WTC11 (cell line): ENCODE results near the gene ZFPM1. TPM values are rescaled to one million over a fixed set of nuclear protein-coding genes. Genes with fewer than 3 reads are reported as not detected.

Source experiments
- ATAC-seq: fragments of 200-7000 bp; cut with Tn5 transposase; 2 replicates; pipeline ENCODE4 v1.10.0; 2021; ENCODE audit warnings: mild to moderate bottlenecking, moderate library complexity
- CTCF ChIA-PET: fragments of 300-600 bp; sonication (Branson Sonifier 250); formaldehyde crosslinking; loops from one replicate; lab custom pipeline; 2021; ENCODE audit warnings: antibody characterized with exemption; lab: Charles Lee
- POLR2A ChIA-PET: fragments of 350-600 bp; sonication (Branson Sonifier 250); formaldehyde crosslinking; loops from one replicate; lab custom pipeline; 2021; ENCODE audit warnings: antibody characterized with exemption; lab: Charles Lee
- DNase-seq: peaks from one replicate; pipeline ENCODE4 v3.0.0; 2021; ENCODE audit warnings: low spot score
- H3K27ac Mint-ChIP-seq: 2 replicates; pipeline ENCODE4 v1.8.0; 2021; ENCODE audit warnings: mixed read lengths
- H3K27me3 Mint-ChIP-seq: 2 replicates; pipeline ENCODE4 v1.8.0; 2021; ENCODE audit warnings: low read depth, mild to moderate bottlenecking, moderate library complexity, mixed read lengths
- H3K36me3 Mint-ChIP-seq: 2 replicates; pipeline ENCODE4 v1.8.0; 2021; ENCODE audit warnings: mixed read lengths
- H3K4me1 Mint-ChIP-seq: 2 replicates; pipeline ENCODE4 v1.8.0; 2022; ENCODE audit warnings: mixed read lengths
- H3K4me3 Mint-ChIP-seq: 2 replicates; pipeline ENCODE4 v1.8.0; 2021; ENCODE audit warnings: mild to moderate bottlenecking, moderate library complexity, mixed read lengths
- H3K9me3 Mint-ChIP-seq: 2 replicates; pipeline ENCODE4 v1.8.0; 2021; ENCODE audit warnings: mixed read lengths
- ATF3 ChIP-seq: sonication (generic); formaldehyde crosslinking; conservative IDR thresholded peaks from 2 replicates; pipeline ENCODE4 v1.8.1; 2022; ENCODE audit warnings: mild to moderate bottlenecking, missing genetic modification reagents
- CBFB ChIP-seq: sonication (generic); formaldehyde crosslinking; IDR thresholded peaks from 2 replicates; pipeline ENCODE4 v1.8.1; 2022; ENCODE audit warnings: mild to moderate bottlenecking, low read depth, missing genetic modification reagents
- CTCF ChIP-seq: fragments of 200-600 bp; IDR thresholded peaks from 2 replicates; pipeline ENCODE4 v1.8.0; 2022; ENCODE audit warnings: antibody characterized with exemption
- EMX1 ChIP-seq: fragments of 250-450 bp; sonication (Bioruptor Pico); IDR thresholded peaks from 2 replicates; pipeline ENCODE4 v1.8.0; 2021; ENCODE audit warnings: mild to moderate bottlenecking
- ERG ChIP-seq: fragments of 250-450 bp; sonication (Bioruptor Pico); IDR thresholded peaks from 2 replicates; pipeline ENCODE4 v1.8.0; 2021; ENCODE audit warnings: mild to moderate bottlenecking
- FOXP1 ChIP-seq: sonication (generic); formaldehyde crosslinking; IDR thresholded peaks from 2 replicates; pipeline ENCODE4 v1.8.0; 2022; ENCODE audit warnings: missing genetic modification reagents, mild to moderate bottlenecking, moderate library complexity, borderline replicate concordance
- HMGA2 ChIP-seq: fragments of 250-450 bp; sonication (Bioruptor Pico); IDR thresholded peaks from 2 replicates; pipeline ENCODE4 v1.4.0; 2021; ENCODE audit warnings: mild to moderate bottlenecking, moderate library complexity
- IRF2 ChIP-seq: sonication (generic); formaldehyde crosslinking; IDR thresholded peaks from 2 replicates; pipeline ENCODE4 v1.8.0; 2022; ENCODE audit warnings: low read depth, missing genetic modification reagents, borderline replicate concordance
- NFYB ChIP-seq: sonication (generic); formaldehyde crosslinking; conservative IDR thresholded peaks from 2 replicates; pipeline ENCODE4 v1.8.0; 2022; ENCODE audit warnings: low read depth, missing genetic modification reagents
- NR2C2 ChIP-seq: sonication (generic); formaldehyde crosslinking; IDR thresholded peaks from 2 replicates; pipeline ENCODE4 v1.8.0; 2022; ENCODE audit warnings: mild to moderate bottlenecking, missing genetic modification reagents
- NR3C1 ChIP-seq: sonication (generic); formaldehyde crosslinking; conservative IDR thresholded peaks from 2 replicates; pipeline ENCODE4 v1.8.1; 2023; ENCODE audit warnings: low read depth, mild to moderate bottlenecking, missing genetic modification reagents
- PRRX2 ChIP-seq: fragments of 250-450 bp; sonication (Bioruptor Pico); IDR thresholded peaks from 2 replicates; pipeline ENCODE4 v1.8.0; 2021; ENCODE audit warnings: mild to moderate bottlenecking
- SMAD3 ChIP-seq: sonication (generic); formaldehyde crosslinking; IDR thresholded peaks from 2 replicates; pipeline ENCODE4 v1.8.0; 2022; ENCODE audit warnings: missing genetic modification reagents, mild to moderate bottlenecking, borderline replicate concordance
- SMAD4 ChIP-seq: sonication (generic); formaldehyde crosslinking; IDR thresholded peaks from 2 replicates; pipeline ENCODE4 v1.8.0; 2022; ENCODE audit warnings: mild to moderate bottlenecking, missing genetic modification reagents
- SOX15 ChIP-seq: fragments of 250-450 bp; sonication (Bioruptor Pico); IDR thresholded peaks from 2 replicates; pipeline ENCODE4 v1.9.0; 2021; ENCODE audit warnings: mild to moderate bottlenecking
- STAT6 ChIP-seq: sonication (generic); formaldehyde crosslinking; conservative IDR thresholded peaks from 2 replicates; pipeline ENCODE4 v1.8.1; 2023; ENCODE audit warnings: mild to moderate bottlenecking, low read depth, missing genetic modification reagents, moderate library complexity
- TCF7 ChIP-seq: sonication (generic); formaldehyde crosslinking; IDR thresholded peaks from 2 replicates; pipeline ENCODE4 v1.8.0; 2022; ENCODE audit warnings: mild to moderate bottlenecking, low read depth, missing genetic modification reagents, moderate library complexity
- TEAD1 ChIP-seq: sonication (generic); formaldehyde crosslinking; IDR thresholded peaks from 2 replicates; pipeline ENCODE4 v1.8.0; 2022; ENCODE audit warnings: mild to moderate bottlenecking, missing genetic modification reagents
- ZMAT4 ChIP-seq: fragments of 250-450 bp; sonication (Bioruptor Pico); IDR thresholded peaks from 2 replicates; pipeline ENCODE4 v1.9.0; 2021; ENCODE audit warnings: mild to moderate bottlenecking
- ZNF219 ChIP-seq: sonication (generic); formaldehyde crosslinking; IDR thresholded peaks from 2 replicates; pipeline ENCODE4 v1.8.0; 2023; ENCODE audit warnings: missing genetic modification reagents, mild to moderate bottlenecking, borderline replicate concordance
- ZNF232 ChIP-seq: sonication (generic); formaldehyde crosslinking; IDR thresholded peaks from 2 replicates; pipeline ENCODE4 v1.8.0; 2022; ENCODE audit warnings: mild to moderate bottlenecking, missing genetic modification reagents
- ZNF532 ChIP-seq: fragments of 250-450 bp; sonication (Bioruptor Pico); IDR thresholded peaks from 2 replicates; pipeline ENCODE4 v1.9.0; 2021; ENCODE audit warnings: mild to moderate bottlenecking, borderline replicate concordance
- ZNF671 ChIP-seq: fragments of 250-450 bp; sonication (Bioruptor Pico); IDR thresholded peaks from 2 replicates; pipeline ENCODE4 v1.8.0; 2021; ENCODE audit warnings: mild to moderate bottlenecking
- total RNA-seq: library from RNA; stranded (reverse); gene quantifications from 3 replicates; pipeline ENCODE4 v1.2.3, GENCODE V29; 2021

The ZFPM1 gene
- total RNA-seq, 1 experiment from 2014 or later, result 9.3 TPM

- ATAC-seq (no peak), DNase-seq (no peak)
- TF ChIP-seq CBFB, result no peak
- TF ChIP-seq CTCF, result no peak
- TF ChIP-seq ZNF219 (CRISPR knock-in tag), result no peak
- no peak for TF ChIP-seq SMAD3
- TF ChIP-seq ZNF232 (CRISPR knock-in tag), result no peak
- TF ChIP-seq IRF2 (CRISPR knock-in tag), result no peak
- TF ChIP-seq ZMAT4, result no peak
- TF ChIP-seq SOX15, result no peak
- TF ChIP-seq PRRX2 (CRISPR knock-in tag), result no peak
- no peak for TF ChIP-seq ZNF671
- TF ChIP-seq ERG, result no peak
- TF ChIP-seq NR3C1 (CRISPR knock-in tag), result no peak
- no peak for TF ChIP-seq ATF3 (CRISPR knock-in tag)
- TF ChIP-seq NR2C2, result no peak
- ChIA-PET POLR2A (no interaction called here), CTCF (no interaction called here)
- Mint-ChIP-seq H3K27ac (no peak overlapping the region), H3K36me3 (no peaks in the 10 kb centered on the region), H3K4me3 (no peak overlapping the region), H3K4me1 (peaks cover 5% of the 10 kb centered on the region), H3K27me3 (no peaks in the 10 kb centered on the region), H3K9me3 (no peaks in the 10 kb centered on the region)
These were observed 18.0 kb downstream of the ZFPM1 start for GRCh38 chr16:88471115-88471514.

- no peak for DNase-seq
- H3K36me3 Mint-ChIP-seq, result no peaks in the 10 kb centered on the region
- ChIA-PET CTCF (interaction anchor here (0.7 kb wide), 1 partner anchor 34 kb away, joined by 4 read pairs; no protein-coding TSS in a partner anchor), POLR2A (no interaction called here)
- H3K4me3 Mint-ChIP-seq, result no peak overlapping the region
- H3K27ac Mint-ChIP-seq, result no peak overlapping the region
- peaks cover 5% of the 10 kb centered on the region for H3K4me1 Mint-ChIP-seq
- H3K9me3 Mint-ChIP-seq, result no peaks in the 10 kb centered on the region
- no peaks in the 10 kb centered on the region for H3K27me3 Mint-ChIP-seq
- no peak for ATAC-seq
- TF ChIP-seq ZNF532 (CRISPR knock-in tag), result no peak
- no peak for TF ChIP-seq CBFB
- no peak for TF ChIP-seq ERG
- TF ChIP-seq ZMAT4, result no peak
- no peak for TF ChIP-seq SMAD4
- TF ChIP-seq NR2C2, result no peak
- no peak for TF ChIP-seq HMGA2 (CRISPR knock-in tag)
- TF ChIP-seq TCF7 (CRISPR knock-in tag), result no peak
- TF ChIP-seq EMX1, result no peak
- no peak for TF ChIP-seq STAT6 (CRISPR knock-in tag)
- no peak for TF ChIP-seq TEAD1 (CRISPR knock-in tag)
- no peak for TF ChIP-seq FOXP1 (CRISPR knock-in tag)
- TF ChIP-seq NFYB (CRISPR knock-in tag), result no peak
These were observed 18.5 kb downstream of the ZFPM1 start for GRCh38 chr16:88471575-88471974.
